GM06990 (cell line): Measurements from ENCODE around the gene PPFIA1.

ENCODE experiments used
- DNase-seq: peaks from one replicate; pipeline ENCODE4 v3.0.0-alpha.2; 2011; ENCODE audit not compliant: insufficient read length; ENCODE audit errors: extremely low read depth
- H3K27me3 ChIP-seq: replicated peaks from 2 replicates; pipeline ENCODE4 v1.6.0; 2011; ENCODE audit warnings: low read length; ENCODE audit not compliant: control insufficient read depth, insufficient read depth
- H3K36me3 ChIP-seq: 2 replicates; pipeline ENCODE4 v1.5.1; 2011; ENCODE audit warnings: low read length; ENCODE audit not compliant: control insufficient read depth, insufficient read depth
- H3K4me3 ChIP-seq: replicated peaks from 2 replicates; pipeline ENCODE4 v1.5.1; 2011; ENCODE audit warnings: low read depth, mild to moderate bottlenecking, control low read depth, low read length
- CTCF ChIP-seq: IDR thresholded peaks from 2 replicates; pipeline ENCODE4 v1.5.1; 2011; ENCODE audit warnings: low read length, control low read depth, mild to moderate bottlenecking, inconsistent platforms; ENCODE audit not compliant: insufficient read depth, poor library complexity, severe bottlenecking

PPFIA1 gene

GRCh38 chr11:70359451-70360205 is 89.1 kb downstream of the PPFIA1 start:
- no peak for TF ChIP-seq CTCF
- Histone ChIP-seq H3K36me3 (peaks cover 15% of the 10 kb centered on the region), H3K27me3 (no peaks in the 10 kb centered on the region), H3K4me3 (no peak overlapping the region)
- DNase-seq, result no peak

GRCh38 chr11:70360211-70360610 is 89.7 kb downstream of the PPFIA1 start:
- H3K36me3 ChIP-seq, result peaks cover 17% of the 10 kb centered on the region

GRCh38 chr11:70364178-70364577 is 93.7 kb downstream of the PPFIA1 start:
- H3K4me3 ChIP-seq, result no peak overlapping the region
- no peak for TF ChIP-seq CTCF
- H3K36me3 ChIP-seq, result peaks cover 11% of the 10 kb centered on the region
- no peaks in the 10 kb centered on the region for H3K27me3 ChIP-seq
- DNase-seq, result no peak

More at GRCh38 chr11:70360211-70360610, 89.7 kb downstream of the PPFIA1 start:
- Histone ChIP-seq H3K27me3 (no peaks in the 10 kb centered on the region), H3K4me3 (no peak overlapping the region)
- no peak for TF ChIP-seq CTCF
- DNase-seq, result no peak

- peak; percentile 30 for DNase-seq
- H3K36me3 ChIP-seq, result peaks cover 10% of the 10 kb centered on the region
- H3K4me3 ChIP-seq, result no peak overlapping the region
- TF ChIP-seq CTCF, result no peak
- no peaks in the 10 kb centered on the region for H3K27me3 ChIP-seq
Measured at GRCh38 chr11:70364745-70365543, 94.5 kb downstream of the PPFIA1 start.

GRCh38 chr11:70365544-70365927 is 95.0 kb downstream of the PPFIA1 start:
- H3K36me3 ChIP-seq, result peaks cover 10% of the 10 kb centered on the region
- no peak for TF ChIP-seq CTCF
- no peak for DNase-seq
- H3K27me3 ChIP-seq, result no peaks in the 10 kb centered on the region
- H3K4me3 ChIP-seq, result no peak overlapping the region
